Small intestine (tissue), 7 donors: ENCODE measurements around the gene IL5RA. TPM values are rescaled to one million over a fixed set of nuclear protein-coding genes. Genes with fewer than 3 reads are reported as not detected.

ENCODE experiments used
- DNase-seq, 2 donors: peaks; one replicate each; pipeline versions ENCODE4 v3.0.0 to v3.0.0-alpha.2; 2013
- FAIRE-seq: peaks from 2 replicates; lab custom pipeline; 2012; peaks lifted over from hg19 to GRCh38; lab: Jason Lieb, UNC
- H3K27ac ChIP-seq, 3 donors: one replicate each; pipeline ENCODE4 v1.5.1; 2013; ENCODE audit warnings: low read length in 2 of 3, mild to moderate bottlenecking in 2 of 3, control low read depth in 1 of 3, inconsistent platforms in 1 of 3, low read depth in 1 of 3, moderate library complexity in 1 of 3
- H3K27me3 ChIP-seq, 3 donors: one replicate each; pipeline ENCODE4 v1.6.1; 2013; ENCODE audit warnings: low read length in 3 of 3, inconsistent platforms in 1 of 3; ENCODE audit not compliant: control insufficient read depth in 3 of 3, insufficient read depth in 3 of 3
- H3K36me3 ChIP-seq, 3 donors: one replicate each; pipeline ENCODE4 v1.6.1; 2013; ENCODE audit warnings: low read length in 3 of 3, inconsistent platforms in 1 of 3, low read depth in 1 of 3, mild to moderate bottlenecking in 1 of 3, moderate library complexity in 1 of 3; ENCODE audit not compliant: control insufficient read depth in 3 of 3, insufficient read depth in 2 of 3
- H3K4me1 ChIP-seq, 3 donors: one replicate each; pipeline ENCODE4 v1.6.1; 2013; ENCODE audit warnings: low read length in 2 of 3, inconsistent platforms in 1 of 3, low read depth in 1 of 3, mild to moderate bottlenecking in 1 of 3, moderate library complexity in 1 of 3; ENCODE audit not compliant: control insufficient read depth in 3 of 3, insufficient read depth in 2 of 3
- H3K4me3 ChIP-seq, 3 donors: one replicate each; pipeline ENCODE4 v1.5.1; 2013; ENCODE audit warnings: low read length in 3 of 3, control low read depth in 1 of 3, inconsistent platforms in 1 of 3, low read depth in 1 of 3, mild to moderate bottlenecking in 1 of 3, moderate library complexity in 1 of 3
- H3K9me3 ChIP-seq, 2 donors: one replicate each; pipeline ENCODE4 v1.6.1; 2013; ENCODE audit warnings: low read depth in 1 of 2, low read length in 1 of 2; ENCODE audit not compliant: control insufficient read depth in 2 of 2, insufficient read depth in 1 of 2
- WGBS, 3 donors: extraction: QIAGEN DNeasy Blood & Tissue Kit; methylation state at CpG; one replicate each; pipeline ENCODE4 v1.1.7; 2013; 5-methylcytosine and 5-hydroxymethylcytosine counted together
- polyA plus RNA-seq, 4 donors: library from polyadenylated mRNA; stranded (reverse) in 3 of 4; unstranded in 1 of 4; fragments of 200-250 nt in 3 of 4; fragments of 120-200 nt in 1 of 4; gene quantifications; one replicate each; pipeline versions ENCODE4 v1.2.1 to v1.2.3, GENCODE V29; 2013
- donor health status: healthy with polysubstance abuse.
- donor health status: control.
- donor health status: control.
- donor health status: Bipolar disorder and iron deficiency.
- donor health status: healthy.

The IL5RA gene
- polyA plus RNA-seq, 4 donors = 0.09 to 0.81 (median 0.15) TPM; not detected in 1

GRCh38 chr3:3134750-3135448 lies 24.7 kb upstream of the IL5RA start:
- FAIRE-seq (no peak), DNase-seq (no peak)
- peaks cover 2 to 14% (median 13%) of the 10 kb centered on the region in 3 donors for H3K36me3 ChIP-seq
- no peaks in the 10 kb centered on the region for H3K4me1 ChIP-seq
- H3K9me3 ChIP-seq = peaks cover 0 to 3% of the 10 kb centered on the region in 2 donors
- WGBS, 3 donors = 91 to 95% (median 95%) methylated on average over 4 of the region's 4 CpGs
- no peak overlapping the region for H3K27ac ChIP-seq
- H3K27me3 ChIP-seq = no peaks in the 10 kb centered on the region
- no peak overlapping the region for H3K4me3 ChIP-seq

DNA sequence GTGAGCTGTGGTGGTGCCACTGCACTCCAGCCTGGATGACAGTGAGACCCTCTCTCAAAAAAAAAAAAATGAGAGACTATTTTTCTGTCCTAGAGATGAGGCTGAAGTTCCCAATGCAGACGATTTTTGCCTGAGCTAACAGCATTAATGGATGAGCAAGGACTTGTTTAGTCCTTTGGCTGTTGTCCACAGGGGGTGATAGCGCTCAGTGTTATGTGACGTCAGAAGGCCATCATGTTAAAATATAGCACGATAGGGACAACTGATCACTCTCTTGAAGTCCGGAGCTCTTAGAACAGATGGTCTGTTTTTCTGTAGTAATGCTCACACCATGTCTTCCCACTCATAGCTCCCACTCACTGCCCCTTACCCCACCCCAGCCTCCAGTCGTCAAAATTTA lies 23.3 kb upstream of the IL5RA start:
- WGBS, 3 donors = 81 to 88% (median 87%) methylated on average over 6 of the region's 6 CpGs
- Histone ChIP-seq H3K4me3 (no peak overlapping the region), H3K36me3 (peaks cover 5 to 16% (median 9%) of the 10 kb centered on the region in 3 donors), H3K4me1 (no peaks in the 10 kb centered on the region), H3K27ac (no peak overlapping the region), H3K27me3 (no peaks in the 10 kb centered on the region), H3K9me3 (peaks cover 0 to 3% of the 10 kb centered on the region in 2 donors)
- FAIRE-seq (no peak), DNase-seq (no peak)

GRCh38 chr3:3129579-3129978 lies 19.4 kb upstream of the IL5RA start:
- Histone ChIP-seq H3K9me3 (peaks cover 0 to 7% of the 10 kb centered on the region in 2 donors), H3K4me1 (peaks cover 0 to 5% (median 0%) of the 10 kb centered on the region in 3 donors), H3K36me3 (peaks cover 5 to 16% (median 9%) of the 10 kb centered on the region in 3 donors), H3K27me3 (no peaks in the 10 kb centered on the region), H3K4me3 (no peak overlapping the region), H3K27ac (no peak overlapping the region)
- FAIRE-seq = no peak
- 72 to 73% (median 72%) methylated on average over 5 of the region's 5 CpGs for WGBS, 3 donors
- DNase-seq = no peak

GRCh38 chr3:3127432-3128010 lies 17.3 kb upstream of the IL5RA start:
- H3K4me1 ChIP-seq = peaks cover 0 to 5% (median 0%) of the 10 kb centered on the region in 3 donors
- peaks cover 0 to 7% of the 10 kb centered on the region in 2 donors for H3K9me3 ChIP-seq
- no peak for FAIRE-seq
- DNase-seq = peak in 1 of 2 donors; percentile 11
- peaks cover 5 to 13% (median 9%) of the 10 kb centered on the region in 3 donors for H3K36me3 ChIP-seq
- H3K4me3 ChIP-seq = peak overlapping the region; percentile 81 to 94 (median 86)
- H3K27me3 ChIP-seq = no peaks in the 10 kb centered on the region
- H3K27ac ChIP-seq = peak overlapping the region; percentile 87 to 100 (median 95)
- WGBS, 3 donors = 10 to 25% (median 11%) methylated on average over 20 of the region's 20 CpGs

GRCh38 chr3:3126477-3127431 lies 16.6 kb upstream of the IL5RA start, which contains the start of gene TRNT1:
Gene TRNT1 (plus strand): TSS chr3:3126940. CDS start chr3:3129041, 2,101 bp downstream.
- 0 to 1% (median 0%) methylated on average over 80 to 100 of the region's 100 CpGs for WGBS, 3 donors
- Histone ChIP-seq H3K27ac (peak within 1 kb of the TSS; percentile 93 to 100 (median 95)), H3K4me1 (peaks cover 0 to 5% (median 0%) of the 10 kb centered on the region in 3 donors), H3K36me3 (peaks cover 5 to 13% (median 9%) of the 10 kb centered on the region in 3 donors), H3K9me3 (peaks cover 0 to 7% of the 10 kb centered on the region in 2 donors), H3K4me3 (peak within 1 kb of the TSS; percentile 81 to 94 (median 86)), H3K27me3 (no peaks in the 10 kb centered on the region)
- no peak for FAIRE-seq
- peak; percentile 94 to 98 for DNase-seq

DNA sequence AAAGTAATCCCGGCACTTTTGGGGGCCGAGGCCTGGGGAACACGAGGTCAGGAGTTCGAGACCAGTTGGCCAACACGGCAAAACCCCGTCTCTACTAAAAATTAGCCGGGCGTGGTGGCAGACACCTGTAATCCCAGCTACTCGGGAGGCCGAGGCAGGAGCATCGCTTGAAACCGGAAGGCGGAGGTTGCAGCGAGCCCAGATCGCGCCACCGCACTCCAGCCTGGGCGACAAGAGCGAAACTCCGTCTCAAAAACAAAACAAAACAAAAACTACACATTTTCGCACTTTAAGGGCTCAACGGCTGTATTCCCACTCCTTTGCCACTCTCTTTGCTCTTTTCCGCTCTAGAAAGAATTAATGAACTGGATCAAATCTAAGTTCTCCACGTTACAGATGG lies 15.8 kb upstream of the IL5RA start:
- H3K36me3 ChIP-seq = peaks cover 4 to 13% (median 9%) of the 10 kb centered on the region in 3 donors
- H3K27me3 ChIP-seq = no peaks in the 10 kb centered on the region
- peaks cover 0 to 7% of the 10 kb centered on the region in 2 donors for H3K9me3 ChIP-seq
- DNase-seq = no peak
- FAIRE-seq = no peak
- WGBS, 3 donors = 86 to 91% (median 90%) methylated on average over 24 of the region's 24 CpGs
- H3K4me3 ChIP-seq = peak overlapping the region; percentile 76 to 94 (median 86)
- peak overlapping the region; percentile 93 to 100 (median 95) for H3K27ac ChIP-seq
- H3K4me1 ChIP-seq = peaks cover 0 to 5% (median 0%) of the 10 kb centered on the region in 3 donors

- Histone ChIP-seq H3K27ac (no peak overlapping the region), H3K9me3 (no peaks in the 10 kb centered on the region), H3K36me3 (no peaks in the 10 kb centered on the region), H3K4me3 (no peak overlapping the region), H3K27me3 (peaks cover 0 to 3% (median 0%) of the 10 kb centered on the region in 3 donors), H3K4me1 (no peaks in the 10 kb centered on the region)
- 64 to 73% (median 64%) methylated on average over 4 of the region's 4 CpGs for WGBS, 3 donors
- DNase-seq (no peak), FAIRE-seq (no peak)
Observed at GRCh38 chr3:3119393-3119851, 9.2 kb upstream of the IL5RA start.
